IPS-18c (cell line): ENCODE results near the gene TH.

Experiments used
- H3K4me3 ChIP-seq: 2 replicates; pipeline ENCODE4 v1.7.0; 2013; ENCODE audit warnings: low read depth, mild to moderate bottlenecking, low read length, moderate library complexity; ENCODE audit not compliant: insufficient read depth
- H3K9me3 ChIP-seq: one replicate; pipeline ENCODE4 v1.6.1; 2013; ENCODE audit warnings: mild to moderate bottlenecking, low read length, moderate library complexity; ENCODE audit not compliant: control insufficient read depth, insufficient read depth

The TH gene

GRCh38 chr11:2210366-2211112, 38.9 kb upstream of the TH start:
- Histone ChIP-seq H3K9me3 (no peaks in the 10 kb centered on the region), H3K4me3 (no peak overlapping the region)

DNA sequence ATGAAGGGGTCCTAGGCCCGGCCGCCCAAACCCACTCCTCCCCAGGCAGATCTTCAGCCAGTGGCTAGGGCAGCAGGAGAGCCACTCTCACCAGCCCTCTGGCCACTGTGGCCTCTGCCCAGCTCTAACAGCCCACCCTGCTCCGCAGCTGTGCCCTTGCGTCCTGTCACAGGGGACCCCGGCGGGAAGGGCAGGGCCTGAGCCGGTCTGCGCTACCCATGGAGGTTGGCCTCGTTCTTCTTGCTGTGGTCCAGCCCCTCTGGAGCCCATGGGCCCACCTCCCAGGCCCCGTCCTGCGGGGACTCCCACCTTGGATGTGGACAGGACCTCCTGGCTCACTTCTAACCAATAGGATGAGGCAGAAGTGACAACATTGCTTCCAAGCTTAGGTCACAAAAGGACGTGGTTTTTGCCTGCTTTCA, 38.3 kb upstream of the TH start:
- H3K4me3 ChIP-seq, result no peak overlapping the region
- H3K9me3 ChIP-seq, result no peaks in the 10 kb centered on the region

GRCh38 chr11:2209370-2209801, 37.8 kb upstream of the TH start:
- Histone ChIP-seq H3K4me3 (no peak overlapping the region), H3K9me3 (no peaks in the 10 kb centered on the region)

- Histone ChIP-seq H3K9me3 (no peaks in the 10 kb centered on the region), H3K4me3 (no peak overlapping the region)
Observed at GRCh38 chr11:2208691-2209369, 37.2 kb upstream of the TH start.

- no peaks in the 10 kb centered on the region for H3K9me3 ChIP-seq
- H3K4me3 ChIP-seq, result no peak overlapping the region
Observed at GRCh38 chr11:2207773-2208621, 36.4 kb upstream of the TH start.

DNA sequence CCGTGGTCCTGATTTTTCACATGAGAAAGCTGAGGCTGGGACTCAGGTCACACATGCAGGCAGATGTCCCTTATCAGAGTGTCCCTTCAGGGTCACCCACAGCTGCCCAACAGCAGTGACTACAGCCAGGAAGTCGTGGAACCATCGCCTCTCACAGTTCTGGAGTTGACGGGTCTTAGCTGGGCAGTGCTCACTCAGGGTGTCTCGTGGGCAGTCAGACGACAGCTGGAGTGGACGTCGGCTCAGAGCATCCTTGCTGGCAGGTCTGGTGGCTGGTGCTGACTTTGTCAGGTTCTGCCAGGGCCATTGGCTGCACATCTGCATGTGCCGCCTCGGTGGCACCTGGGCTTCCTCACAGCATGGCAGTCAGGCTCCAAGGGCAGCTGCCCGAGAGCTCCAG, 35.6 kb upstream of the TH start:
- no peaks in the 10 kb centered on the region for H3K9me3 ChIP-seq
- no peak overlapping the region for H3K4me3 ChIP-seq

DNA sequence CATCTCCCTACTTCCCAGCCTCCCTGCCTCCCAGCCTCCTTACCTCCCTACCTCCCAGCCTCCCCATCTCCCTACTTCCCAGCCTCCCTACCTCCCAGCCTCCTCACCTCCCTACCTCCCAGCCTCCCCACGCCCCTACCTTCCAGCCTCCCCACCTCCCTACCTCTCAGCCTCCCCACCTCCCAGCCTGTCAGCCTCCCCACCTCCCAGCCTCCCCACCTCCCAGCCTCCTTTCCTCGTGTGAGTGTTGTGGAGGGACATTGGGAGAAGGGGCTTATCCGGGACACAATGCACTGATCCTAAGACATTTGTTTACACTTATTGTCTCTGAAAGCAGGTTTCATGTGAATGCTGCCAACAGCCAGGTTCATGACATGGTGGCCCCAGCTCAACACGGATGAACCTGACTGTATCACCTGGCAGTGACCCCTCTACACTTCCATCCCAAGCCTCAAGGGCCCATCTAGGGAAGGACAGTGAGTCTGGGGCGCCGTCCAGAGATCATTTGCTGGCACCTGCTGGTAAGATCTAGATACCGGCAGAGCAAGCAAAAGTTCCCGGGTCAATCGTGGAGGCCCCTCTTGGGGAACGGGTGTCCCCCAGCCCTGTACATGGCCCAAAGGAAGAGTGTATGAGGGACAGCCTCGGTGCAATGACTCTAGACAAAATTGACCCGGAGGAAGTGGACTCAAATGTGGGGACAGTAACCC, 34.5 kb upstream of the TH start:
- H3K4me3 ChIP-seq, result no peak overlapping the region
- no peaks in the 10 kb centered on the region for H3K9me3 ChIP-seq

- Histone ChIP-seq H3K4me3 (no peak overlapping the region), H3K9me3 (no peaks in the 10 kb centered on the region)
Observed at GRCh38 chr11:2205214-2205720, 33.7 kb upstream of the TH start.

DNA sequence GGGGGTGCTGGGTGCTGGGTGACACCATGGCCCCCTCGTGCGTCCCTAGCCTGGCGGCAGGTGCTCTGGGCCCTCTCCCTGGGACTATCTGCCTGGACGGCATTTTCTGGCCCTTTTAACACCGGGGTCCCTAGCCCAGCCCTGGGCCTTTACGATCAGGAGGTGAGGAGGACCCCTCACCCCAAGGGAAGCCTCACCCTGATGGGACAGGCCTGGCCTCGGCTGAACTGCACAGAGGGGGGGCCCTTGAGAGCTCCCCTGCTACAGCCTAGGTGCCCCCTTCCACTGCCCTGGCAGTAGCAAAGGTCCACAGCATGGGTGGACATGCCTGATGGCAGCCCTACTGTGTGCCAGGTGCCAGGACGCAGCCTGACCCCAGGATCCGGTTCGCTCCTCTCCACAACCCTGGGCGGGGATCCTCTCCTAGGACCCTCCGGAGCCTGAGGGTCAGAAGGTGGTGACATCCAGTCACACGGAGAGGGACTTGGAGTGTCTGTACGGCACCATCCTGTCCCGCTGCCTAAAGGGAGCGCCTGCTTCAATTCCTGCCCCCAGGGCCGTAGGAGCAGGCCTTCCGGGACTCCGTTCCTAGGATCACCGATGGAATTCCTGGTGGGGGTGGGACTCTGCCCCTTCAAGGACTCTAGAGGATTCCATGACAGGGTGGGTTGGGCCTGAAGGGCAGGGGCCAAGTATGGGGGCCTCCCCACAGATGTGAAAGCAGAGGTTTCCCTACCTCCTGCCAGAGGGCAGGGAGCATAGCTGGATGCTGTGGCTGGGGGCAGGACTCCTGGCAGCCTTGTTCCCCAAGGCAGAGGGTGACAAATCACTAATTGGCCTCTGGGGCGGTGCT, 33.0 kb upstream of the TH start:
- H3K4me3 ChIP-seq, result no peak overlapping the region
- H3K9me3 ChIP-seq, result no peaks in the 10 kb centered on the region

- H3K4me3 ChIP-seq, result no peak overlapping the region
- H3K9me3 ChIP-seq, result no peaks in the 10 kb centered on the region
Observed at GRCh38 chr11:2203440-2204259, 32.0 kb upstream of the TH start.

DNA sequence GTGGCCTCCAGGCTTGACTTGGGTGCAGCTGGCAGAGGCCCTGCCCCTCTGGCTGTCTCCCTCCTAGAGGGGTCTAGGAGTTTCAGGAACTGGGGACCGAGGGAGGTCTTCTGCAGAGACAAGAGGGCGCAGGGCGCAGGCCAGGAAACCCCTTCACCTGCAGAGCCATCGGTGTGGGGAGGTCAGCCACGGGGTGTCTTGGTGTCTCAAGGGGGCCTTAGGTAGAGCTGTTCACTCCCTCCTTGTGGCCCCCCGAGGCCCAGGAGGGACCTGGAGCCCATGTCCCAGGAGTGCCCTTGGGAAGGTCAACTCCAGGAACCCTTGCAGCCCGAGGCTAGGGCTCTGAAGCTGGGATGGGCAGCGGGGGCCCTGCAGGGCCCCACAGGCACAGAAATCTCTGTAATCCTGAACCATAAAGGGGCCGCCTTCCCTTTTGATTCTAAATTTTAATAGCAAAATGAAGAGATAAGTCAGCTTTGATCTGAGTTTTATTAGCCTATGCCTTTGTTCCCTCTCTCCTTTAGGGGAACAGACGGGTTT, 31.4 kb upstream of the TH start:
- H3K4me3 ChIP-seq, result no peak overlapping the region

DNA sequence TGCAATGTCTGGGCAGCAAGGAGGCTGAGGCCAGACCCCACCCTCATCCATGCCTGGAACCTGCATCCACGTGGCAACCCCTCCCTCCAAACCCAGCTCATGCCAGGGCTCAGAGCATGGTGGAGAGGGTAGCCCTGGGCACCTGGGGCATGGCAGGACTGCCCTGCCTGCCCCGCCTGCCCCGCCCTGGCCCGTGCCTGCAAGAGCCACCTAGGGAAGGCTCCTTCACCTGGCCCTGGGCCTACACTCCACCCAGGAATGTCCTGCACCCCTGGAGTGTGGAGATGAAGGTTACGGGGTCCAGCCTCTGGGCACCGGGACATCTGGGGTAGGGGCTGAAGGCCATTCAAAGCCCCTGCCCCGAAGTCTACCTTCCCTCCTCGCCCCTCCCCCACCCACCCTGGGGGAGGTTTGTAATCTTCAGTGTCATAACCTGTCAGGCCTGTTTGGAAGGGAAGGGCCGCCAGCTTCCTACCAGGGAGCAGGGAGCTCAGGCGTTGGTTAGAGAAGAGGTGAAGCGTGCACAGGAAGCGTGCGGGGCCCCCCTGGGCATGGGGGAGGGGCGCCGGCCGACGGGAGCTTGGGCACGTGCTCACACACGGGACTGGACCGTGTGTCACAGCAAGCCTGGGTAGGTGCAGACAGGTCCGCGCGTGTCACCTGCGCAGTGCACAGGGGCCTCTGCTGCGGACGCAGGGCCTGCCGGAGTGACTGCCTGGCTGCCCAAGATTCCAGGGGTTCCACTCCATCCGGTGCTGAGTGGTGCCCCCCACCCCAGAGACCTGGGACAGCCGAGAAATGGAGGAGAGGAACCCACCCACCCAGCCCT, 30.7 kb upstream of the TH start:
- Histone ChIP-seq H3K9me3 (no peaks in the 10 kb centered on the region), H3K4me3 (no peak overlapping the region)

More for the DNA sequence above, 31.4 kb upstream of the TH start:
- no peaks in the 10 kb centered on the region for H3K9me3 ChIP-seq

GRCh38 chr11:2201542-2201941, 29.9 kb upstream of the TH start:
- Histone ChIP-seq H3K4me3 (no peak overlapping the region), H3K9me3 (no peaks in the 10 kb centered on the region)

GRCh38 chr11:2200957-2201519, 29.4 kb upstream of the TH start:
- Histone ChIP-seq H3K4me3 (no peak overlapping the region), H3K9me3 (no peaks in the 10 kb centered on the region)
